ENCODE measurements around the gene CCBE1.
"Not testable (repeated sequence)": the region's sequence is repeated elsewhere in the genome, so short reads cannot be mapped to it uniquely, and the experiment has no call there.

Gene CCBE1

DNA sequence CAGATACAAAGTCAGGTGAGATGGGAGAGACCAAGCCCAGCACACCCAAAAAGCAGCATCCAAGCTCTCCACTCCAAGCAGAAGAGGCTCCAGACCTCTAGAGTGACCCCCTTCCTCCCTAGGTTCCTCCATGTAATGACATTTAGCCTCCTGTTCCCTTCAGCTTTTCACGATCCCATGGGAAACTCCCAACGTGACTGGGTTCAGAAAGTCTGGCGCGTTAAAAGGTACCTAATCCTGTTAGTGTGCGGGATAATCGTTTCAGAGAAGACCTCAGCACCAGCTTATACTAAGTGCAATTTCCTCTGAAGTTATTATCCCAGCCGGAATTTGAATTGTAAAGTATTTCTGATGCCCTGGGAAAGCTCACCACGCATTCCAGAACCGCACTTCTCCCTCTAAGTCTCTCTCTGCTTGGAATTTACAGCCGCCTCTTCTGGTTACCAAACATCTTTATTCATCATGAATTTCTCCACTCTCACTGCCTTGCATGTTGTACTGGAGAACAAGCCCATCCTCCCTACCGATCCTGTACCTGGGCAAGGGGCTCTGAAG lies 46.9 kb downstream of the CCBE1 start:
- DNase-seq: no peak

DNA sequence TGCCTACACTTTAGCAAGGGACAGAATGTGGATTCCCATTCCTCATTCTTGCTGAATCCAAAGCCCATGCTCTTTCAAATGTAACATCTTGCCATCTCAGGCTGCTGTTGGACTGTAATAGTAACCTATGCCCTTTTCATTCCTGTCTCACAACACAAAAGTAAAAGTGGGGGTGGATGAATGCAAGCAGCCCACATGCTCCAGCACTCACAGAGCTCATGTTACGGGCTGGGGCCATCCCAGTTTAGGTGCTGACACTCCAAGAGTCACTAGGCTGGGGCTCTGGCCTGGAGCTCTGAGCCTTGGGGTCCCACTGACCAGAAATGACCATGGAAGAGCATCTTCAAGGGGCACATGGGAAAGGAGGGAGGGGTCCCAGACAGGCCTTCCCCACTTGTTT lies 47.6 kb downstream of the CCBE1 start:
- DNase-seq: no peak

DNA sequence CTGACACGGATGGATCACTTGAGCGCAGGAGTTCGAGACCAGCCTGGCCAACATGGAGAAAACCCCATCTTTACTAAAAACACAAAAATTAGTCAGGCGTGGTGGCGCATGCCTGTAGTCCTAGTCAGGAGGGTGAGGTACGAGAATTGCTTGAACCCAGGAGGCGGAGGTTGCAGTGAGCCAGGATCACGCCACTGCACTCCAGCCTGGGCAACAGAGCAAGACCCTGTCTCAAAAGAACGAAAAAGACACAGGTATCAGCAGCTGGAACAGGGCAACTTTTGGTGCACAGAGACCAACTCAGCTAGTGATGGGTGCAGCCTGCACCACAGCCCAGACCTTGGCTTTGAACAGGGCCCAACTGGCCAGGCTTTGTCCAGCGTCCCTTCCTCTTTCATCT lies 48.8 kb downstream of the CCBE1 start:
- not testable (repeated sequence) for DNase-seq

DNA sequence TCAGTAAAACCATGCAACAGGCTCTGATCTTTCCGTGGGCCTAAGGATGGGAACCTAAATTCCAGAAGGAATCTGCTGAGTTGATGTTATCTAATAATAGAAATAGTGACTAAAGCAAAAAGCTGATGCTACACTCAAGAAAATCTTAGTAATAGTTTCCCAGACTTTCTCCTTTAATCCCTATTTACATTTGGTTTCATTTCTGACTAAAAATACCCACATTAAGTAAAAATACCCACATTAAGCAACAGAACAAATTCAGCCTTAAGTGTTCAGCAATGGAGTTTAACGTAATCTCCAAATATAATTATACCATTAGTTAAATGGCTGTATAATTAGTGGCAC lies 50.3 kb downstream of the CCBE1 start:
- DNase-seq: no peak

DNA sequence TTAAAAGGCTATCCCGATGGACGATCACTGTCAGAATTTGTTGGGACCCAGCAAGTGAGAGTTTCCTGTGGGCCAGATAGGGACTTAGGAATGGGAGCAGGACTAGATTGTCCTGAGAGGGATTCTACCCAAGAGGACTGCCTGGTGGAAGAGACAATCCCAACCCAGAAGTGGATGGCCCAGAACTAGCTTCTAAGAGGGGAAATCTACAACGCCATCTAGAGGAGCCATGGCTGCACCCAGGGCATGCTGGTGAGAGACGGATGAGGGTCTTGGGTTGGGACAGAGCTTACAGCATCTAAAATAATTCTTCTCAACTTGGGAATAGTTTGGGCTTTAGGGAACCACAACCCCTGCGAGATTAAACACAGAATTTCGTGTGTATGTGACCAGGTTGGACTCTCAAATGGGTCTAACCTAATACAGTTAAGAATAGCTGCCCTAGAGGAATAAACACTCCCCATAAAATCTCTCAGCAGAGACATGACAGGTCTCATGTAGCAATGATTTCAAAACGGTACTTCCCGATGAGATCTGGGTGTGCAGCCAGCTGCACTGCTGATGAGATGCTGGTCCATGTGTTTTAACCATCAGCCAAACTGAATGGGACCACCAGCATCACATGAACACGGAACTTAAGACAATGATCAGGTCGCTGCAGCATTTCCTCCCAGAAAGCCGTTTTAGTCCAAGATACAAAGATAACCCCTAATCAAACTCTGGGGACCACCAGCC lies 50.8 kb downstream of the CCBE1 start:
- no peak for DNase-seq

DNA sequence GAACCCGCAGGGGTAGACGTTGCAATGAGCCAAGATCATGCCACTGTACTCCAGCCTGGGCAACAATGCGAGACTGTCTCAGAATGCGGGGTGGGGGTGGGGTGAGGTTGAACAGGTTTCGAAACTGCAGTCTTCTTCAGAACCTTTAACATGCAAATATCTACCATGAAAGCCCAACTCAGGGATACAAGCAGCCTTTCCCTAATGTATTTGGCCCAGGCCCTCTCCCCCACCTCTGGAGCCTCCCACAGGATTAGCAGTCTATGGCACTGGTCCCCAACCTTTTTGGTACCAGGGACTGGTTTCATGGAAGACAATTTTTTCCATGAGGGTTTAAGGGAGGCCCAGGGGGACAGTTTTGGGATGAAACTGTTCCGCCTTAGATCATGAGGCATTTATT lies 53.5 kb downstream of the CCBE1 start:
- no peak for DNase-seq

DNA sequence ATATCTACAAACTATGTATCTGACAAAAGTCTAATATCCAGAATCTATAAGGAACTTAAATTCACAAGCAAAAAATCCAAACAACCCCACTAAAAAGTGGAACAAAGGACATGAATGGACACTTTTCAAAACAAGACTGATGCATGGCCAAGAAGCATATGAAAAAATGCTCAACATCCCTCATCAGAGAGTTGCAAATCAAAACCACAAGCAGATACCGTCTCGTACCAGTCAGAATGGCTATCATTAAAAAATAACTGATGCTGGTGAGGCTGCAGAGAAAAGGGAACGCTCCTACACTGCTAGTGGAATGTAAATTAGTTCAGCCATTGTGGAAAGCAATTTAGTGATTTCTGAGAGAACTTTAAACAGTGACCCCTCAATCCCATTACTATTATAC lies 56.5 kb downstream of the CCBE1 start:
- no peak for DNase-seq

DNA sequence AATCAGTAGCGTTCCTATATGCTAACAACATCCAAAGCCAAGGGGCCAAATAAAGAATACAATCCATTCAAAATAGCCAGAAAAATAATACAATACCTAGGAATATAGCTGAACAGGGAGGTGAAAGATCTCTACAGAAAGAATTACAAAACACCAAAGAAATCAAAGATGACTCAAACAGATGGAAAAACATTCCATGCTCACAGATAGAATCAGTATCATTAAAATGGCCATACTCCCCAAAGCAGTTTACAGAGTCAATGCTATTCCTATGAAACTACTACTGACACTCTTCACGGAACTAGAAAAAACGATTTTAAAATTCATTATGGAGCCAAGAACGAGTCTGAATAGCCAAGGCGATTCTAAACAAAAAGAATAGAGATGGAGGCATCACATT lies 57.4 kb downstream of the CCBE1 start:
- DNase-seq: no peak

DNA sequence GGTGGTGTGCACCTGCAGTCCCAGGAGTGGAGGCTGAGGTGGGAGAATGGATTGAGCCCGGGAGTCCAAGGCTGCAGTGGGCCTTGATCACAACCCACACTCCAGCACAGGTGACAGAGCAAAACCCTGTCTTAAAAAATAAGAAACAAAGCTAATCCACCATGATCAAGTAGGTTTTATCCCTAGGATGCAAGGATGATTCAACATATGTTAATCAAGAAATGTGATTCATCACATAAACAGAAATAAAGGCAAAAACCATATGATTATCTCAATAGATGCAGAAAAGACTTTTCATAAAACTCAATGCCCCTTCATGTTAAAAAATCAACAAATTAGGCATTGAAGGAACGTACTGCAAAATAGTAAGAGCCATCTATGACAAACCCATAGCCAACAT lies 58.1 kb downstream of the CCBE1 start:
- no peak for DNase-seq

DNA sequence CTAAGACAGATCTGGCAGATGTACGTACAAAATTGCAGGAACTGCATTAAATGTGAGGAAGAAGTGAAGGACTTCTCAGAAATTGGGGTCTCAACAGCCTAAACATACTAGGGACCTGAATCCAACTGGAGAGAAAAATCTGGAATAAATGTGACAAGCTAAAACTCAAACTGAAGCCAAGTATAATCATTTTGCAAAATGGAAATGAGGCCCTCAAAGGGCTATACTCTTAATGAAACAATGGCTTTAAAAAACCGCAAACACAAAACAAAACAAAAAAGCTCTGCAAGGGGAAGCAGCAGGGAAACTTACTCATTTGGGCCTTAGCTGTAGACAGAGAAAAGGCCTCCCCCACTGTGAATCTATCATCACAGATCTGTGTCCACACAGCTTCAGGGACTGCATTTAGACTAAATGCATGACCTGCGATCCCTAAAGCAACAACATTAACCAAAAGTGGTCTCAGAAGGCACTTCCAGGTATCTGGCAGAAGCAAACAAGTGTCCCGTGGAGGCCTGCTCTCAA lies 63.2 kb downstream of the CCBE1 start:
- DNase-seq: no peak

DNA sequence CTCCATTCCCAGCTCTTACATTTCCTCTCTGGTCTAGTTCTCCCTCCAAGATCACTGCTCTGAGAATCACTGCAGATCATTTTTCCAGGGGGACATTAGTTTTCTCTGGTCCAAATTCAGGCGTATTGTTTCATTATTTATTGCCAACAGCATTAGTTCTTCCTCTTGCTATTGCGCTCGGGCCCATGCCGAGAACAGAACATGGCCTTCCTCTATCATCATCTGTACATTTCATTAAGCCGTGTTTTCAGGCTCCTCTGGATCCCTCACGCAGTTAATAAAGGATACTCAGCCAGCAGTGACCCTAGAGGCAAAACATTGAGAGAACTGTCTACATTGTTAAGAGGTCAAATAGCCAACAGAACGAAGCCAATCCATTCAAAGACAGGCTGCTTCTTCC lies 63.9 kb downstream of the CCBE1 start:
- no peak for DNase-seq

DNA sequence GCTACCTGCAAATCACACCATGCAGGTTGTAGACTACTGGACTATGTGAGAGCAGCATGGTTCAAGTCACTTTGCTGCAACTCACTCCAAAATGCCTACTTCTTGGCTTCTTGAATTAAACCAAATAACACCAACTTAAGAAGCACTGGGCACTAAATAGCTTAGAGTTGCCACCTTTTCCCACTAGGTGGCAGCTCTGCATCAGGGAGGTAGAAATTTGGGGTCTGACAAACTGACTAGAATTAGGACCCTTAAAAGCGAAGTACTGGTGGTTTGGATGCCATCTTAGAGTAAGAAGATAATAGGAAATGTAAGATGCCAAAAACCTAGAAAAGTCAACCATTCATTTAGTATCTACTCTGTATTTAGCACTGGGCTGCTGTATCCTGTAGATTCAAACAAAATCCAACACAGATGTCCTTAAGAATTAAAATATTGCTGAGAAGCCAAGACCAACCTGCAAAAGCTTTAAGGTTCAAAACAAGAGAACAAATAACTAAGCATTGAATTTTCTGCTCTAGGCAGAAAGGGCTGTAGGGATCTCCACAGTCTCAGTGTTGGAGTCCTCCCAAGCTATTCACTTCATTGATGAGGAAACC lies 65.5 kb downstream of the CCBE1 start:
- no peak for DNase-seq

DNA sequence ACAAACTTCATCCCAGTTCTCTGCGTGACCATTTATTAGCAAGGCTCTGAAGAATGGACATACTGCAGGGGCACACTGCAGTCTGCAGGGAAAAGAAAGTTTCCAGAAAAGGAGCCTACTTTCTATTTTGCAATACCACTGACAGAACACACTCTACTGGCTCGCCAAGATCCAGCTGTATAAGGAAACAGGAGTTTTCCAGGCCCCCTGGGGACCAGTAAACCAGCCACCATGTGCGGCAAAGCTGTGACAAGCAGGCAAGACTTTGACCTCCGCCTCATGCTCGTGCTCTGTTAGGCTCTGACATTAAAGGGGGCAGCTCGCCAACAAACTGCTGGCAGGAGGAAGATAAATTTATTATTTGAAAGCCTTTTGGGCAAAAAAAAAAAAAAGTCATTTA lies 67.3 kb downstream of the CCBE1 start:
- no peak for DNase-seq

DNA sequence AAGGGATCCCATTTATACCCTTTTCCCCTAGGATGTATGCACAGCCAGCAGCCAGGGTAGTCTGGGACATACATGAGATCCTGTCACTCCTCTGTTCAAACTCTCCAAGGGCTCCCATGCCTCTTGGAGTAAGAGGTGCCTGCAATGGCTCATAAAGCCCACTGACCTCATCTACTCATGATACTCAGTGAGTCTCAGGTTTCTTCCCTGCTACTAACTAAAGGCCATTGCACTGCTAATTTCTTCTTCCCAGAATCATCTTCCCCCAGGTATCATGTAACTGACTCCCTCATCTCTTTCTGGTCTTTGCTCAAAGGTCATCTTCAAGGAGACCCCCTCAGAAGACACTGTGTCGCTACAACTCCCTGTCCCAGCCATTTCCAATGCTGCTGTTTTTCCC lies 68.2 kb downstream of the CCBE1 start:
- DNase-seq: no peak

DNA sequence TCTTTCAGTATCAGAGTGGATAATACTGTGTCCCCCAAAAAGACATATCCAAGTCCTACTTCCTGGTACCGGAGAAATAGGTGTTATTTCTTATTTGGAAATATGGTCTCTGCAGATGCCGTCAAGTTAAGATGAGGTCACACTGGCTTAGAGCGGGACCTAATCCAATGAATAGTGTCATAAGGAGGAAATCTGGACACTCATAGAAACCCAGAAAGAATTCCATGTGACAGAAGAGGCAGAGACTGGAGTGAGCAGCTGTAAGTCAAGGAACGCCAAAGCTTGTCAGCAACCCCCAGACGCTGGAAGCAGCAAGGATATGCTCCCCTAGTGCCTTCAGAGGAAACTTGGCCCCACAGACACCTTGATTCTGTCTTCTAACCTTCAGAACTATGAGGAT lies 69.8 kb downstream of the CCBE1 start:
- no peak for DNase-seq

DNA sequence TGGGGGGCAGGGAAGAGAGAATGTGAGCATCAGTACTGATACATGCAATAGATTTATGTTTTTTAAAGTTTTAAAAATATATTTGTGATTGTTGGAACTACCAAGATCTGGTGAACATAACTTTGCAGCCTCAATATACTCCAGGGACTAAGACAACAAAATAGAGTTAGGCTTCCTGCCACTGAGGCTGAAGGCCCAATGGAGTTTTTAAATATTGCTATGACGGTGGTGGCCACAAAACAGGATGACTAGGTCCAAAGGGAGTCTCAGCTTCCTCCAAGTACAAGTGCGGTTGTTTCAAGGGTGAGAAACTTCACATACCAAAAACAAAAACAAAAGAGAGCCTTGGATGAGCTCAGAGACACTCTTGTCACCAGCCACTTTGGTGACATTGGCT lies 72.9 kb downstream of the CCBE1 start:
- no peak for DNase-seq

DNA sequence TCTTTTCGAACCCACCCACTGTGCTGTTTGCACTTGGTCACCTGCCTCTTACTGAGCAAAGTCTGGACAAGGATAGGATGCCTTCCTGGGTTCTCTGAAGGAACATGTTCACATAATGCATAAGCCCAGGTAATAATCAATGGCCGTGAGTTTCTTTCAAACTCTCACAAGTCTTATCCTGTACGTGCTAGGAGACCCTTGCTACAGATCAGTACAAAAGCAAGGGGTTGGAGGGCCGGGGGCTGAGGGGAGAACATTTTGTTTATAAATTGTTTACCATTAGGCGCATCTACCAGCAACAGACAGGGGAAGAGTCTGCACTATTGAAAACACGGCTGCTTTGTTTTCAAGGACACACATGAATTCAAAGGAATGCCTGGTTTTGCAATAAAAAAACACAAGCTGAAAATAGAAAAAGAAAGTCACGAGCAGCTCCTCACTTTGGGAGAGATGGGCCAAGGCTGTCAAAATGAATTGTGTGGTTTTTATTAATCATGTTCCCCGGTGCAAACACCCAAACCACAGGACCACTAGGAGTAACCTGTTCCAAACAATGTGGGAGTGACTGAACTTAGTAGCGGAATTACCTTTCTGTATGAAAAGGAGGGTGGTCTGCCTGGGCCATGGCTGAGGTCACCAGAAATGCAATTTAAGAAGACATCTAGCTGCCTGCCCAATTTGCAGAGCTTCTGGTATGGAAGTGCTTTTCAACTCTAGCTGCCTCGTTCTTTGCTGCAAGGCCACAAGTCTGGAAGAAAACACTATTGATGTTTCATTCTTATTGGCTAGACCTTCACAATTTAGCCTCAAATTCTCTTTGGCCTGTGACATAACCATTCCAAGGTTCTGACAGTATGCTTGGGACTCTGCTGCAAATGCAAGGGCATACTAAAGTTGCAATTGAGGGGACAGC lies 73.5 kb downstream of the CCBE1 start:
- DNase-seq: no peak

DNA sequence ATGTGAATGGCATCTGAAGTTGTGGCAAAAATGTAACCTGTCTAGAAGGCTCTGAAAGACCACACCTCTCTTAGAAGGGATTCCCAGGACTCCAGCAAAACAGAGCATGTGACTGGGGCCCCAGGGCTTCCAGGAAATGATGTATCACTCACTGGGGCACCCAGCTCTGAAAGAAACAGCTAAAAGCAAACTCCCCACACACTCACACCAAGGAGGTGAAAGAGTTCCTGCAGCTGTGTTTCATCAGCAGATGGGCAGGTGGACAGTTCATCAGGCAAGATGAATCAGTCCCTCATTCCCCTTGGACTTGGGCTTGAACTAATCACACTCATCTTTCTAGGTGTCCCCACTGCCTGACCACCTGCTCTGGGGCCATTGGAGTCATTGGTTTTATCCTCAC lies 76.2 kb downstream of the CCBE1 start:
- DNase-seq: no peak

DNA sequence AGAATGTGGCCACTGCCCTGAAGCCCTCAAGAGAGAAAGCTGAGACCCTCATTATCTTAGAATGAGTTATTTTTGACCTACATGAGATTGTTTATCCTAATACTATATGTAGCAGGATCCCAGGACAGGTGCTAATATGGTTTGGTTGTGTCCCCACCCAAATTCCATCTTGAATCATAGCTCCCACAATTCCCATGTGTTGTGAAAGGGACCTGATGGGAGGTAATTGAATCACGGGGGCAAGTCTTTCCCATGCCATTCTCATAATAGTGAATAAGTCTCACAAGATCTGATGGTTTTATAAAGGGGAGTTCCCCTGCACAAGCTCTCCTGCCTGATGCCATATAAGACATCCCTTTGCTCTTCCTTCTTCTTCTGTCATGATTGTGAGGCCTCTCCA lies 76.8 kb downstream of the CCBE1 start:
- DNase-seq: no peak

DNA sequence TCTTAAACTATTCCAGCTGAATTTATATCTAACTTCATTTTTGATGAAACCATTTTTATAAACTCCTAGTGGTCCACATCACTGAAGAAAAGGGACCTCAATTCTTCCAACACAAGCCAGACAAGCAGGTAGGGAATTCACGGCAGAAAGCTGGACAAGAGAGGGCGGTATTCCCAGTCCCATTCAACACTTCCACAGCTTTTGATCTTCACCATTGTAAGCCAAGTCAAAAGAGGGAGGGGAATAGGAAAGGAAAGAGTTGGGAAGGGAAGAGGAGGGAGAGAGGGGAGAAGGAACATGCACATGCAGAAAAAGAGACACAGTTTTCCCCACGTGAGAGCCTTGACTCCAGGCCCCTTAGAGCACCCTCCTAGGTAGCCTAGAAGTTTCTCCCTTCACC lies 77.4 kb downstream of the CCBE1 start:
- DNase-seq: no peak

DNA sequence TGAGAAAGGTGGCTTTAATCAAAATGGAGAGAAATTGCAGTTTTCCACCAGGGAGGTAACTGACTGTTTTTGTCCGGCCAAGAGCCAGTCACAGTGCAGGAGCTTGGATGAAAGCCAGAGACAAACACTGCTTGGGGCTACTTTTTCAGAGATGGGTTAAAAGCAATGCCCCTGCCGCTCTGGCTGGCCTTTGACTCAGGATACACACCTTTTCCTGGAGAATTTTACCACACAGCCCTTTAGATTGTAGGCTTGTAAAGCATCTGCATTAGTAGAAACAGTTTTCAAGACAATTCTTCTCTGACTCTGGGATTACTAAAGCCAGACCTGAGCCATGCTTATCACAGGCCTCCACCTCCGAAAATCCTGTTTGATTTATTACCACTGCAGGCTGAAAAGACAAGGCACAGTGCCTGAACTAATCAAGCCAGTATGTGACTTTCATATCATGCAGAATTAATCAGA lies 79.7 kb downstream of the CCBE1 start:
- DNase-seq: no peak

DNA sequence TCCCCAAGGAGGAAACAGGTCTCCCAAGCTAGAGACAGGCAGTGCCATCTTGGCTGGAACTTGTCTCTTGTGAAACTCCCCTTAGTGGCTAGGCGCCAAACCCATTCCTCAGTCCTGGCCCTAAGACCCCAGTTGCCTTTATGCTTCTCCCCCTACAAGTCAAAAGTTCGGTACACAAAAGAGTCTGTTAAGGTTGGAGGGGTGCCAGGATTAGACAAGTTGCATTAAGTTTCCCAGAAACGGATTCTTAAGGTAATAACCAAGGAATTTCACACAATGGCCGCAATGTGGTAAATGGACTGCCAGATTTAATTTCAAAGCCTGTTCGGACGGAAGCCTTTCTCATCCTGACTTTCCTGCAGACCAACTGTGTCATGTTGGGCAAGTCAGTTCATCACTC lies 80.7 kb downstream of the CCBE1 start:
- DNase-seq: no peak

DNA sequence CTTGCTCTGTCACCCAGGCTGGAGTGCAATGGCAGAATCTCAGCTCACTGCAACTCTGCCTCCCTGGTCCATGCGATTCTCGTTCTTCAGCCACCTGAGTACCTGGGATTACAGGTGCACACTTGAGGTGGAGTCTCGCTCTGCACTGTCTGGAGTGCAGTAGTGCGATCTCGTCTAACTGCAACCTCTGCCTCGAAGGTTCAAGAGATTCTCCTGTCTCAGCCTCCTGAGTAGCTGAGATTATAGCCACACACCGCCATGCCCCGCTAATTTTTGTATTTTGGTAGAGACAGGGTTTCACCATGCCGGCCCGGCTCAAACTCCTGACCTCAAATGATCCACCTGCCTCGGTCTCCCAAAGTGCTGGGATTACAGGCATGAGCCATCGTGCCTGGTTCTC lies 83.3 kb downstream of the CCBE1 start:
- DNase-seq: no peak

DNA sequence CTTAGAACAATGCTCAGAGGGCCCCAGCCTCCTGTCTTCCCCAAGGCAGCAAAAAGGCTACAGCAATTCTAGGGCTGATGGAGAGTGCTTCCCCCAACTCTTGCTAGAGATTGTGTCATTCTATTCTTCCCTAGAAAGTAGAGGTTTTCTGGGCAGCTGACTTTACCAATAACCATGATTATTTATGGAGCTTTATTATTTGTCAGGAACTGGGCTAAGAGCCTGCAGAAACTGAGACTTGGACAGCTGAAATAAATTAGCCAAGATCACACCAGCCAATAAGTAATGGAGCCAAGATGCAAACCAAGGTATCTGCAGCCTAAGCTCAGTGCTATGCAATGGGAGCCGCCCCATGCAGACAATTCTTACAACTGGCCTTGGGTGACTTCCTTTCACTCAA lies 84.8 kb downstream of the CCBE1 start:
- no peak for DNase-seq
